ENCODE results near the gene IGFLR1. TPM values are rescaled to one million over a fixed set of nuclear protein-coding genes. Genes with fewer than 3 reads are reported as not detected.
A peak's percentile ranks its signal among the peaks of the same experiment; 100 is the strongest.

IGFLR1 gene
- polyA plus RNA-seq, 1 donor from 2014 or later: 4.6 TPM

DNA sequence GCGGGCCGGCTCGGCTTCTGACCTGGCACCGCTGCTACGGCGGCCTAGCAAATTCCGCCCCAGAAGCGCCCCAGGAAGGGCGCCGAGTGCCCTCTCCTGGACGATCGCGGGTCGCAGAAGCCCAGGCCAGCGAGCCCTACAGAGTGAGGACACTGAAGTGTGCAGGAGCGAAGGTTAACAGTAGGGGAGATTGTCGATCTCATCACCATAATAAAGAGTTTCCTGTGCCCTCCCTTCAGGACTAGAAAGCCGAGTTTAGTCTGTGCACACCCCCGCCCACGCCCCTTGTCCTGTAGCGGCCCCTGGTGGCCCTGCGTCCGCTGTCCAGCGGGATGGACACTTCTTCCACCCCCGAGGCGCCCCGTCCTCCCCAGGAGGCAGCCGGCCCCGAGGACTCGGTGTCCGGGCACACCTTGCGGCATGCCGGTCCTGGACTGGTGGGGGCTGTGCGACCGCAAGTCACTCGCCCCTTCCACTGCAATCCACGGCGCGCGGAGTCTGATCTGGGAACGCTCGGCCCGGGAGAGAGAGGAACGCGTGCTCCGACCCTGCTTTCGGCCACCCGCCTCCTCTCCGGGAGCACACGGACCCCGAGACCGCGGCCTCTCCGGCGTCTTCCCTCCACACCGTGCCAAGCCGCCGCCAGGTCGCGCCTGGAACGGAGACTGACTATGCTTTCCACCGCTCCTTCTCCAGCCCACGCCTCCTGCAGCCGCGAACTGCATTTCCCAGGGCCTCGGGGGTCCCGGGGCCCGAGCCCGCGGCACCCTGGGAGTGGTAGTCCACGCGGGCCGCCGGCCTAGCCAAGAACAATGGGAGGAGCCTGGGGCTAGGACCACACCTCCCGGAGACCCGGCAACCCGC, 25.2 kb downstream of the IGFLR1 start:
- no peaks in the 10 kb centered on the region for H3K9me2 ChIP-seq (ENCODE audit: insufficient read depth, low read length)
- H3K4me3 ChIP-seq (ENCODE audit: low read length): peak overlapping the region; percentile 99
- H4K20me1 ChIP-seq (ENCODE audit: insufficient read depth): no peaks in the 10 kb centered on the region
- no peaks in the 10 kb centered on the region for H3K36me3 ChIP-seq (ENCODE audit: insufficient read depth, low read length)
- peak overlapping the region; percentile 76 for H3K4me2 ChIP-seq (ENCODE audit: low read length)
- peak overlapping the region; percentile 75 for H3K9ac ChIP-seq (ENCODE audit: low read length)
- peak overlapping the region; percentile 71 for H3K27ac ChIP-seq (ENCODE audit: low read length)
- no peaks in the 10 kb centered on the region for H3K27me3 ChIP-seq (ENCODE audit: insufficient read depth, low read depth, low read length)
- H3K9me3 ChIP-seq (ENCODE audit: low read length): no peaks in the 10 kb centered on the region
- TF ChIP-seq RAD21 (conservative IDR thresholded peaks at IDR 0.05) (peak; percentile 86), SMC3 (conservative IDR thresholded peaks at IDR 0.05; ENCODE audit: poor library complexity) (peak; percentile 87), POLR2AphosphoS5 (IDR thresholded peaks at IDR 0.05) (peak; percentile 33), TAF1 (IDR thresholded peaks at IDR 0.05; ENCODE audit: low read depth) (no peak), REST (IDR thresholded peaks at IDR 0.05; ENCODE audit: borderline replicate concordance) (peak; percentile 51), MXI1 (conservative IDR thresholded peaks at IDR 0.05; ENCODE audit: poor library complexity, severe bottlenecking) (peak; percentile 96), EP300 (conservative IDR thresholded peaks at IDR 0.05; ENCODE audit: poor library complexity, severe bottlenecking) (peak; percentile 42), EZH2 (IDR thresholded peaks at IDR 0.05; ENCODE audit: borderline replicate concordance, insufficient read depth, low read length, poor library complexity, severe bottlenecking) (no peak)
- TF ChIP-seq, protein P1, sequence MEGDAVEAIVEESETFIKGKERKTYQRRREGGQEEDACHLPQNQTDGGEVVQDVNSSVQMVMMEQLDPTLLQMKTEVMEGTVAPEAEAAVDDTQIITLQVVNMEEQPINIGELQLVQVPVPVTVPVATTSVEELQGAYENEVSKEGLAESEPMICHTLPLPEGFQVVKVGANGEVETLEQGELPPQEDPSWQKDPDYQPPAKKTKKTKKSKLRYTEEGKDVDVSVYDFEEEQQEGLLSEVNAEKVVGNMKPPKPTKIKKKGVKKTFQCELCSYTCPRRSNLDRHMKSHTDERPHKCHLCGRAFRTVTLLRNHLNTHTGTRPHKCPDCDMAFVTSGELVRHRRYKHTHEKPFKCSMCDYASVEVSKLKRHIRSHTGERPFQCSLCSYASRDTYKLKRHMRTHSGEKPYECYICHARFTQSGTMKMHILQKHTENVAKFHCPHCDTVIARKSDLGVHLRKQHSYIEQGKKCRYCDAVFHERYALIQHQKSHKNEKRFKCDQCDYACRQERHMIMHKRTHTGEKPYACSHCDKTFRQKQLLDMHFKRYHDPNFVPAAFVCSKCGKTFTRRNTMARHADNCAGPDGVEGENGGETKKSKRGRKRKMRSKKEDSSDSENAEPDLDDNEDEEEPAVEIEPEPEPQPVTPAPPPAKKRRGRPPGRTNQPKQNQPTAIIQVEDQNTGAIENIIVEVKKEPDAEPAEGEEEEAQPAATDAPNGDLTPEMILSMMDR (IDR thresholded peaks at IDR 0.05; ENCODE audit: poor library complexity, severe bottlenecking): peak; percentile 92
- peak overlapping the region; percentile 84 for H2AFZ ChIP-seq (ENCODE audit: low read depth, low read length)
- peaks cover 22% of the 10 kb centered on the region for H3K79me2 ChIP-seq (replicated peaks; ENCODE audit: insufficient read depth, low read length)
- no peaks in the 10 kb centered on the region for H3F3A ChIP-seq (ENCODE audit: insufficient read depth, low read length, poor library complexity, severe bottlenecking)

DNA sequence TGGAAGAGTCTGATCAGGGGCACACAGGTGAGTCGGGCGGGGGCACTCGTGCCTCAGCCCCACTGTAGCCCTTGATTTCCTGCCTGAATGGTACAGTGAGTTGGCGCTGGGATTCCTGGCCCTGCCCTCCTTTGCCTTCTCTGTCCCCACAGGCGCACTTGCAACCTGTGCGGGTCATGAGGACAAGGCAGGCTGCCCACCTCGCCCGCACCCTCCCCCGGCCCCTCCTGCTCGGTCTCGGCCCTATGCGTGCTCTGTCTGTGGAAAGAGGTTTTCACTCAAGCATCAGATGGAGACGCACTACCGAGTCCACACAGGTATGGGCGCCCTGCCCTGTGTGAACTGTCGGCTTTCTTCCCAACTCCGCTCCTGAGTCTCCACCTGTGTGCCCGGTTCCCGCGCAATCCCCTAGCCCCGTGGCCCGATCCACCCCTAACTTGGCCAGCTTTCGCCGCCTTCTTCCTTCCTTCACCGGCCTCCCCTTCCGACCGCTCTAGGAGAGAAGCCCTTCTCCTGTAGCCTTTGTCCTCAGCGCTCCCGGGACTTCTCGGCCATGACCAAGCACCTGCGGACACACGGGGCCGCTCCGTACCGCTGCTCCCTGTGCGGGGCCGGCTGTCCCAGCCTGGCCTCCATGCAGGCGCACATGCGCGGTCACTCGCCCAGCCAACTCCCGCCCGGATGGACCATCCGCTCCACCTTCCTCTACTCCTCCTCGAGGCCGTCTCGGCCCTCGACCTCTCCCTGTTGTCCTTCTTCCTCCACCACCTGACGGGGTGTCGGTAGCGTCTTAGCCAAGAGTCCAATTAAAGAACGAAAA, 26.1 kb downstream of the IGFLR1 start:
- Histone ChIP-seq H3F3A (ENCODE audit: insufficient read depth, low read length, poor library complexity, severe bottlenecking) (no peaks in the 10 kb centered on the region), H3K36me3 (ENCODE audit: insufficient read depth, low read length) (no peaks in the 10 kb centered on the region), H3K27ac (ENCODE audit: low read length) (peak overlapping the region; percentile 71), H2AFZ (ENCODE audit: low read depth, low read length) (peak overlapping the region; percentile 84), H4K20me1 (ENCODE audit: insufficient read depth) (no peaks in the 10 kb centered on the region), H3K4me3 (ENCODE audit: low read length) (peak overlapping the region; percentile 99), H3K4me2 (ENCODE audit: low read length) (peak overlapping the region; percentile 76), H3K9me2 (ENCODE audit: insufficient read depth, low read length) (no peaks in the 10 kb centered on the region), H3K79me2 (replicated peaks; ENCODE audit: insufficient read depth, low read length) (peaks cover 22% of the 10 kb centered on the region), H3K27me3 (ENCODE audit: insufficient read depth, low read depth, low read length) (no peaks in the 10 kb centered on the region), H3K9me3 (ENCODE audit: low read length) (no peaks in the 10 kb centered on the region), H3K9ac (ENCODE audit: low read length) (peak overlapping the region; percentile 75)
- TF ChIP-seq EP300 (conservative IDR thresholded peaks at IDR 0.05; ENCODE audit: poor library complexity, severe bottlenecking) (no peak), REST (IDR thresholded peaks at IDR 0.05; ENCODE audit: borderline replicate concordance) (no peak), MXI1 (conservative IDR thresholded peaks at IDR 0.05; ENCODE audit: poor library complexity, severe bottlenecking) (no peak), RAD21 (conservative IDR thresholded peaks at IDR 0.05) (no peak), POLR2AphosphoS5 (IDR thresholded peaks at IDR 0.05) (no peak), EZH2 (IDR thresholded peaks at IDR 0.05; ENCODE audit: borderline replicate concordance, insufficient read depth, low read length, poor library complexity, severe bottlenecking) (no peak), TAF1 (IDR thresholded peaks at IDR 0.05; ENCODE audit: low read depth) (no peak), SMC3 (conservative IDR thresholded peaks at IDR 0.05; ENCODE audit: poor library complexity) (no peak)
- TF ChIP-seq, protein P1 (IDR thresholded peaks at IDR 0.05; ENCODE audit: poor library complexity, severe bottlenecking): no peak
